ENCODE data around the gene APBA2.

DNA sequence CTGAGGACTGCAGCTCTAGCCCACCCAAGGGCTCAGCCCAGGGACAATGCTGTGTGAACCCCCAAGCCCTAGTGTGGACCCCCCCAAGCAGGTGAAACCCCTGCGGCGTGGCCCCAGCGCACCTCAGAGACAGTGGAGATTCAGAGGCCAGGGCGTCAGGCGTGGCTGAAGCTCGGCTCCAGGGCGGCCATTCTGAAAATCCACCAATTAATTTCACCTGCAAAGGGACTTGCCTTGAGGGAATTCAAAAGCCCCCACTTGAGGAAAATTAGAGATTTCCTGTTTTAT lies 235.5 kb downstream of the APBA2 start:
- TF ChIP-seq, protein P1, sequence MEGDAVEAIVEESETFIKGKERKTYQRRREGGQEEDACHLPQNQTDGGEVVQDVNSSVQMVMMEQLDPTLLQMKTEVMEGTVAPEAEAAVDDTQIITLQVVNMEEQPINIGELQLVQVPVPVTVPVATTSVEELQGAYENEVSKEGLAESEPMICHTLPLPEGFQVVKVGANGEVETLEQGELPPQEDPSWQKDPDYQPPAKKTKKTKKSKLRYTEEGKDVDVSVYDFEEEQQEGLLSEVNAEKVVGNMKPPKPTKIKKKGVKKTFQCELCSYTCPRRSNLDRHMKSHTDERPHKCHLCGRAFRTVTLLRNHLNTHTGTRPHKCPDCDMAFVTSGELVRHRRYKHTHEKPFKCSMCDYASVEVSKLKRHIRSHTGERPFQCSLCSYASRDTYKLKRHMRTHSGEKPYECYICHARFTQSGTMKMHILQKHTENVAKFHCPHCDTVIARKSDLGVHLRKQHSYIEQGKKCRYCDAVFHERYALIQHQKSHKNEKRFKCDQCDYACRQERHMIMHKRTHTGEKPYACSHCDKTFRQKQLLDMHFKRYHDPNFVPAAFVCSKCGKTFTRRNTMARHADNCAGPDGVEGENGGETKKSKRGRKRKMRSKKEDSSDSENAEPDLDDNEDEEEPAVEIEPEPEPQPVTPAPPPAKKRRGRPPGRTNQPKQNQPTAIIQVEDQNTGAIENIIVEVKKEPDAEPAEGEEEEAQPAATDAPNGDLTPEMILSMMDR (IDR thresholded peaks at IDR 0.05), result no peak
- no peak for TF ChIP-seq POLR2A (IDR thresholded peaks at IDR 0.05)

All from upper lobe of left lung (tissue), 4 donors.